H1 (cell line): ENCODE measurements around the gene MID1. TPM values are rescaled to one million over a fixed set of nuclear protein-coding genes. Genes with fewer than 3 reads are reported as not detected.

Experiments
- BCL11A ChIP-seq, 2 experiments: IDR thresholded peaks; one replicate each; pipeline ENCODE4 v1.6.1; 2011; ENCODE audit warnings: low read depth in 2 of 2, low read length in 2 of 2, mild to moderate bottlenecking in 2 of 2
- CBX5 ChIP-seq: fragments of 300-800, 300-1000 bp; sonication (generic); IDR thresholded peaks from 2 replicates; pipeline ENCODE4 v1.7.1; 2016; ENCODE audit warnings: antibody characterized with exemption, low read length, low read depth
- HDAC6 ChIP-seq: IDR thresholded peaks from one replicate; pipeline ENCODE4 v1.7.1; 2012; ENCODE audit warnings: low read depth, mild to moderate bottlenecking, inconsistent platforms, low read length, moderate library complexity
- JUN ChIP-seq: IDR thresholded peaks from 2 replicates; pipeline ENCODE4 v1.6.1; 2011; ENCODE audit warnings: low read depth, mild to moderate bottlenecking, improper control_type of control experiment, low read length
- POLR2AphosphoS5 ChIP-seq: IDR thresholded peaks from 2 replicates; pipeline ENCODE4 v1.6.1; 2011; ENCODE audit warnings: low read depth, low read length
- TBP ChIP-seq: IDR thresholded peaks from 2 replicates; pipeline ENCODE4 v1.6.1; 2011; ENCODE audit warnings: low read depth, low read length, improper control_type of control experiment
- TCF12 ChIP-seq: IDR thresholded peaks from 2 replicates; pipeline ENCODE4 v1.6.1; 2011; ENCODE audit warnings: low read depth, mild to moderate bottlenecking, low read length
- TEAD4 ChIP-seq: IDR thresholded peaks from 2 replicates; pipeline ENCODE4 v1.6.1; 2012; ENCODE audit warnings: low read depth, low read length, inconsistent platforms, mixed read lengths
- polyA plus RNA-seq, 7 experiments: library from polyadenylated mRNA; depleted of rRNA in 3 of 7; stranded (reverse) in 5 of 7; unstranded in 2 of 7; fragments of >200 nt in 5 of 7; fragments of 200-250 nt in 2 of 7; gene quantifications; 1 replicate in 5 of 7; 2 replicates in 1 of 7; 4 replicates in 1 of 7; pipeline versions ENCODE4 v1.2.1 to v1.2.3, GENCODE V29; 2011 to 2013; ENCODE audit warnings: missing spikeins in 2 of 7, mixed read lengths in 2 of 7
- total RNA-seq: library from RNA; stranded (reverse); fragmentation: NEBNext Ultra II Directional; extraction: Animal tissue kit (Norgen Biotek cat#: 25700); gene quantifications from 2 replicates; pipeline ENCODE4 v1.2.1, GENCODE V29; 2021

The MID1 gene
- total and polyA plus RNA-seq, 2 of the 8 experiments (the other 6 are each of a cell fraction or from before 2014, with no cell fraction given) = 12.9 to 54.3 TPM

GRCh38 chrX:10471418-10471817 is 149.0 kb downstream of the MID1 start (continued):
- TF ChIP-seq TBP = no peak
- TF ChIP-seq BCL11A (IDR thresholded peaks at IDR 0.05; ENCODE audit: low read depth in 2 of 2, low read length in 2 of 2) = no peak
- TF ChIP-seq TCF12 = no peak
- TF ChIP-seq TEAD4 = no peak
- no peak for TF ChIP-seq JUN
- no peak for TF ChIP-seq CBX5
- TF ChIP-seq HDAC6 = no peak
- no peak for TF ChIP-seq POLR2AphosphoS5
